ENCODE results near the gene MARS1. TPM values are rescaled to one million over a fixed set of nuclear protein-coding genes. Genes with fewer than 3 reads are reported as not detected.

Gene MARS1
- total RNA-seq, 2 experiments from 2014 or later = 283 to 384 TPM

DNA sequence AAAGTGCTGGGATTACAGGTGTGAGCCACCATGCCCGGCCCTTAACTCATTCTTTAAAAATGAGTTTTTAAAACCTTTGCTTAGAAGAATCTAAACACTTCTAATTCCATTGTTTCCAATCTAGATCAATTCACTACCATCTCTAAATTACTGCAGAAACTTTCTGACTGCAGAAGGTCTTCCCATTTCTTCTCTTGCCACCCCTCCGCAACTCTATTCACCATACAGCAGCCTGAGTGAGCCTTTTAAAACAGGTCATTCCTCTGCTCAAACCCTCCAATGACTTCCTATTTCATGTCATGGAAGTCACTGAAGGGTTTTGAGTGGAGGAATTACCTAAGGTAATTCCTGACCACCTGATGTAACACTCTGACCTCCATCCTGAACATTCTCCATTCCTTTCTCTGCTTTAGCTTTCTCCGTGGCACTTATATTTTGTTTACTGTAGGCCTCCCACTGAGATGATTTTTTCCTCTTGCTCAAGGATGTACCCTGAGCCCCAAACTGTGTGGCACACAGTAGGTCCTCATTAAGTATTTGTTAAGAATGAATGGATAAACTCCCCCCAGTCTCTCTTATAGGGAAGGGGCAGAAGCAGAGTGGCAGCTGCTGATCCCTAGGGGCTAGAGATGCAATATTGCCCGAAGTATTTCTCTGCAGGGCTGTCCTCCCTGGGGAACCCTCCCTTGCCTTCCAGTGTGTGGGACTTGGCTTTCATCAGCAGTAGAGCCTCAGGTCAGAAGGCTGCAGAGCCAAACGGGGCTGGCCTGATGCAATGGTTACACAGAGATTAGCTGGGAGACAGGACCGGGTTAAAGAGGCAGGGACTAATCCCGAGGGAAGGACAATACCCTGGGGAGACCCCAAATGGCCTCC, 31.3 kb downstream of the MARS1 start:
- peaks cover 47% of the 10 kb centered on the region for H3K4me1 Mint-ChIP-seq

DNA sequence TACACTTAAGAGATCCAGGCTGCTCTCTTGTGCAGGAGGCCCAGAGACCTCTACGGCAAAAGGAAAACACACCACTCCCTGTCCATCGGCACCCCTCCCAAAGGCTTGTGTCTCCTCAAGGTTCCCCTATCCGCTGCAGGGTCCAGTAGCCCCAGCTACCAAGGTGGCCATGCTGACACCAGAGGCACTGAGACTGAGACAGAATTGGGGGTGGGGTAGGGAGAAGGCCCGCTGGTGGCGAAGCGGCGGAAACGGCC, 31.9 kb downstream of the MARS1 start:
- Mint-ChIP-seq H3K27ac (peak overlapping the region; percentile 100), H3K9me3 (ENCODE audit: low read depth) (no peaks in the 10 kb centered on the region), H3K4me1 (peaks cover 52% of the 10 kb centered on the region), H3K27me3 (no peaks in the 10 kb centered on the region), H3K36me3 (peaks cover 53% of the 10 kb centered on the region), H3K4me3 (peak overlapping the region; percentile 93)
- CTCF ChIA-PET = interaction anchor here (1.0 to 2.7 kb wide), 4 partner anchors 23 to 61 kb away, joined by 3 to 10 read pairs (median 4); partner anchors contain the start of genes DCTN2 and GLI1
- DNase-seq (no peak), ATAC-seq (peak; percentile 1)

More for the DNA sequence above, 31.3 kb downstream of the MARS1 start:
- CTCF ChIA-PET = interaction anchor here (0.8 to 2.7 kb wide), 4 partner anchors 22 to 60 kb away, joined by 3 to 10 read pairs (median 3); partner anchors contain the start of genes GLI1 and MARS1
- Mint-ChIP-seq H3K36me3 (peaks cover 54% of the 10 kb centered on the region), H3K9me3 (ENCODE audit: low read depth) (no peaks in the 10 kb centered on the region), H3K27ac (peak overlapping the region; percentile 100), H3K4me3 (peak overlapping the region; percentile 93), H3K27me3 (no peaks in the 10 kb centered on the region)
- no peak for ATAC-seq
- peak; percentile 56 for DNase-seq

DNA sequence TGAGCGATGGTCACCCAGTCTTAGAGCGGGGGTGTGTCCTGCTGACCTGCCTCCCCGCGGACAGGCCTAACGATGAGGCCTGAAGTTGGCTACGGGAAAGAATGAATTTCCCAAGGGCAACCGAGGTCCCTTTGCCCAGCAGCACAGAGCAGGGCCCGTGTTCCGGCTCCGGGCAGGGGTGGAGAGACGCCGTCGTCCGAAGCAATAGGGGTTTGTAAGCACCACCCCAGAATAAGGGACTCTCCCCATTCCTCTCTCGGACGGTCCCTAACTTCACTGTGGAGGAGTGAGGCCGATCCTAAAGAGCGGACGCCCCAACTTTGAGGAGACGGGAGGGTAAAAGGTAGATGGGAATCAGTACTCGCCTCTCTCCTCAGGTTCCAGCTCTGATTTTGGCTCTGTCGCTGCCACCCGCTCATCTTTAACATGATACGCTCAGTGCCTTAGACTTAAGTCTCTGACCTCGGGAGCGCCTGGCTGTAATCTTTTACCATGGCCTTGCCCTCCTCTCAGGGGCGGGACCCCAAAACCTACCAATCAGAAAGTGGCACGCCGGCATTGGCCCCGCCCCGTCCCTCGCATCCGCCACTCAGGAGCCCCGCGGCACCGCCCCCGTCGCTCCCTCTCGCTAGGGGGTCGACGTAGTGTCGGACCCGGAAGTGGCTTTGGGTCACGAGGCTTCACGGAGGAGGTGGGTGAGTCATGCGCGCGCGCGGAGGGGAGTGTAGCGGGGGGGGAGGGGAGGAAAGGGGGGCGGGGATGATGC, 32.4 kb downstream of the MARS1 start, which contains the start of gene DDIT3:
DDIT3 (minus strand) TSS at position 462 of the 766 bp plus-strand sequence. CDS start 3,108 bp downstream, outside the sequence.
- Mint-ChIP-seq H3K27me3 (no peaks in the 10 kb centered on the region), H3K9me3 (ENCODE audit: low read depth) (no peaks in the 10 kb centered on the region), H3K27ac (peak within 1 kb of the TSS; percentile 100), H3K36me3 (peaks cover 48% of the 10 kb centered on the region), H3K4me1 (peaks cover 55% of the 10 kb centered on the region), H3K4me3 (peak within 1 kb of the TSS; percentile 93)
- DNase-seq (peak; percentile 100), ATAC-seq (peak; percentile 73)
- CTCF ChIA-PET = interaction anchor here (1.0 to 2.7 kb wide), 7 partner anchors 23 to 91 kb away, joined by 3 to 10 read pairs (median 3); partner anchors contain the start of genes ARHGEF25, DCTN2 and GLI1

DNA sequence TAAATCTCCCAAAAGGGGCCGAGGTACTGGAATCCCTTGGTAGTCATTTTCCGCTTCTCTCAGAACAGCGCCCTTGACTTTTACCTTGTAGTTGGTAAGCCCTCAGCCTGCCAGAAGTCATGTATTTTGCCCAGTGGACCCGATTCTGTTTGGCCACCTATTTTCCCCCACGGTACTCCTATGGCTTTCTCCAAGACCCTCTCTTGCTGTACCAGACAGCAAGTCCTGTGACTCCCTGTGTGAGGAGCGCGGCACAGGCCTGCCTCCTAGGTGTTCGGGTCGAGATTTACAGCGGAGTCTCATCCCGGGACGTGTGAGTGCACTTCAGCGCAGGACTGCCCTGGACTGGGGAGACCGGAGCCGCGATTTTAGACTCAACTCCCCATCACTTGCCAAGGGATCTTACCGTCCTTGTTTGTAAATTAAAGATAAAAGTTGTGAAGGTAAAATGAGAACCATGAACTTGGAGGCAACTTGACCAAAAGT, 33.7 kb downstream of the MARS1 start:
- DNase-seq (peak; percentile 64), ATAC-seq (no peak)
- no peaks in the 10 kb centered on the region for H3K27me3 Mint-ChIP-seq
- peaks cover 35% of the 10 kb centered on the region for H3K36me3 Mint-ChIP-seq
- peak overlapping the region; percentile 100 for H3K27ac Mint-ChIP-seq
- H3K9me3 Mint-ChIP-seq (ENCODE audit: low read depth) = no peaks in the 10 kb centered on the region
- H3K4me3 Mint-ChIP-seq = peak overlapping the region; percentile 76
- peaks cover 52% of the 10 kb centered on the region for H3K4me1 Mint-ChIP-seq
- CTCF ChIA-PET = interaction anchor here (1.1 to 2.7 kb wide), 4 partner anchors 25 to 63 kb away, joined by 3 to 10 read pairs (median 5); partner anchors contain the start of genes DCTN2 and GLI1

DNA sequence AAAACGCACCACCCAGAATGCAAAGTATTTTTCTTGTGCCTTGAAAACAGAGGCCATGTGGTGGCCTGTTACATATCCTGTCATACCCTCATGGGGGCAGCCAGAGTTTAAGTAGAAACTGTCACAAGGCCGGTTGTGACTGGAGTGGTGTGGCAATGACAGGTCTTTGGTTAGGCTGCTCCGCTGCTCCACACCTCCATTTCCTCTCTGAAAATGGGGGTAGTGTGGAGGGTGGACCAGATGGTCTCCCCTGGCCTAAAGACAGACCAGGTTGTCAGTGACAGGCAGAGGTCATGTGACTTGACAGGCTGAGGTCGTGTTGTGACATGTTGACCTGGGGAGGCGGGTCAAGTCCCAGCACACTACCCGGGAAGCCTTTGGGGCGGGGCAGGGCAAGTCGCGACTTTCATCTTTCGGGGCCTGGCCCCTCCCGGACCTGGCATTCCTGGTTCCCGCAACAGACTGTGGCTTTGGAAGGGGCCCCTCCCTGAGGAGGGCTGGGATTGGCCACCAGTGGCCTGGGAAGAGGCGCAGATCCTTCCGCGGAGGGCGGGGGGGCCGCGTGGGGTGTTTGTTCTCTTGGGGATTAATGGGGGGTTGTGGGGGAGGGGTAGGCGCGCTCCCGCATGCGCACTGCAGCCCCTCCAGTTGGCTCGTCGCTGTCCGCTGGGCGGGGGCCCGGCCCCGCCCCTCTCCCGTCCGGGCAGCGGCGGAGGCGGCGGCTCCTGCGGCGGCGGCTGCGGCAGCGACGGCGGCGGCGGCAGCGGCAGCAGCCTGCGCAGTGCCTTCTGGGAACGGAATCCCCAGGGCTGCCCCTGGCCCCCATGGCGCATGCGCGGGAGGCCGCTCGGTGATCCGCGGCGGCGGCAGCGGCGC, 34.4 kb downstream of the MARS1 start, which contains the start of gene MBD6:
MBD6 (plus strand) TSS at position 814 of the 876 bp plus-strand sequence. CDS start 1,480 bp downstream, outside the sequence.
- Mint-ChIP-seq H3K27ac (peak within 1 kb of the TSS; percentile 100), H3K36me3 (peaks cover 31% of the 10 kb centered on the region), H3K27me3 (no peaks in the 10 kb centered on the region), H3K4me3 (peak within 1 kb of the TSS; percentile 92), H3K9me3 (ENCODE audit: low read depth) (no peaks in the 10 kb centered on the region), H3K4me1 (peaks cover 50% of the 10 kb centered on the region)
- CTCF ChIA-PET = no interaction called here
- ATAC-seq (peak; percentile 50), DNase-seq (peak; percentile 94)

DNA sequence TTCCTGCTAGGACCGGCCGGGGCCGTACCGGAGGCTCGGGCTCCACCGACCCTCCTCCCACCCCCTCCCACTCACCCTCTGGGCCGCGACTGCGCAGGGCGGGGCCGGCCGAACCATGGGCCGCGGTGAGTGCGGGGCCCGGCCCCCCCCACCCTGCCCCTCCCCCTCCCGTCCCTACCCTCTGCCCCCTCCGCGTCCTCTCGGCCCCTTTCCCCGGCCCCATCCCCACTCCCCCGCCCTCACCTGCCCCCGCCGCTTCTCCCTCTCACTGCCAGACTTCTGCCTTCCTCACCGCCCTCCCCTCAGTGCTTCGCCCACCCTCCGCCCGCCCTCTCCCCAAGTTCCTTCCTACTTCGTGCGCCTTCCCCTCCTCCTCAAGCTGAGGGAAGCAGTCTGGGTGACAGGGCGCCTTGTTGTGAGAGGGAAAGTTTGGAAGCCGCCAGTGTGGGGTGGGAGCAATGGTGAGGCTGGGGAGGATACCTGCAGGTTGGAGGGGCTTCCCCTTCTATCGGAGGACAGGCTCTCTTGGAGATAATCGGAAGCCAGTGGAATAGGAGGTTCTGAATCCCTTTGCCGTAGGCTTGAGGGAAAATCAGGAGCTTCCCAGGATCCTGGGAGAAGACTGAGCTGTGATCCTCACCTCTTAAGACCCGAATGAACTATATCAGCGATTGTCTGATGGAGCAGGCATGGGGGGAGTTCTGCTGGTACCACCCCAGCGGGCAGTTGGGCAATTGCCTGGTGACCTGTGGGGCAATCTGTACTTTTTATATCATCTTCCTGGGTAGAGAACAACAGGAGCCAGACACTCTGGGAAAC, 35.2 kb downstream of the MARS1 start:
- DNase-seq (peak; percentile 68), ATAC-seq (no peak)
- peak overlapping the region; percentile 91 for H3K27ac Mint-ChIP-seq
- no peaks in the 10 kb centered on the region for H3K9me3 Mint-ChIP-seq (ENCODE audit: low read depth)
- H3K27me3 Mint-ChIP-seq = no peaks in the 10 kb centered on the region
- CTCF ChIA-PET = interaction anchor here (1.2 to 2.4 kb wide), 6 partner anchors 24 to 96 kb away, joined by 3 to 13 read pairs (median 6); partner anchors contain the start of genes DCTN2 and GLI1
- peak overlapping the region; percentile 92 for H3K4me3 Mint-ChIP-seq
- peaks cover 46% of the 10 kb centered on the region for H3K4me1 Mint-ChIP-seq
- peaks cover 28% of the 10 kb centered on the region for H3K36me3 Mint-ChIP-seq

DNA sequence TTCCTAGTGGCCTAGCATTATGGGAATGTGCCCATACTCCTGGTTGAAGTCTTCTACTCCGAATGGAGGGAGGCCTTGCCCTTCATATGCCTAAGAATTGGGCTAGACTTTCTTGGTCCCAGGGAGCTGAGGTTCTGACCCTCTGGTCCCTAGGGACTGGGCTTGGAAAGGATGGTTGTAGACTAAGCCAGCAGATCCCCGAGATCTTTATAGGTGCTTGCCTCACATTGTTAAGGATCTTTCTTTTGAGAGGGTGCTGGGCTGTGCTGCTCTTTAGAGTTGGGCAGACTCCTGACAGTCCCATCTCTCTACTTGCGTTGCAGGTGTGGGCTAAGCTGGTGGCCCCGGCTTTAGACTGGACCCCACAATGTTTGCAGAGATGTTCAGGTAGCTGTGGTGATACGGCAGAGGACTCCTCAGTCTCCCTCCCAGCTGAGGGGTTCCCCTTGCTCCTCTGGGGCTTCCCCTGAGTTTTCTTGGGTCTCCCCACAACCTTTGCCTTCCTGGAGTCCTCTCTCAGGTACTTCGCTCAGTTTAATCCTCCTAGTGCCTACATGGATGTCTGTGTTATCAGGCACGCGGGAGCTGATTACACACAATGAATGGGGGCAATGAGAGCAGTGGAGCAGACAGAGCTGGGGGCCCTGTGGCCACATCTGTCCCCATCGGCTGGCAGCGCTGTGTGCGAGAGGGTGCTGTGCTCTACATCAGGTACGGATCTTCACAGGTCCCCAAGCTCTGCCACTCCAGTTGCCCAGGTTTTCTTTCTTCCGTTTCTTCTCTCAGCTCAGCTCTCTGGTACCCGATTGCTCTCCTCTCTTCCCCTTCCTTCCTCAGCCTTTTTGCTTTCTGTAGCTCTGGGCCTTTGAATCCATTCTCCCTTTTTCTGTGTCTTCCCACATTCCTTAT, 36.1 kb downstream of the MARS1 start:
- ATAC-seq (no peak), DNase-seq (no peak)
- CTCF ChIA-PET = interaction anchor here (0.9 to 2.4 kb wide), 10 partner anchors 20 to 97 kb away, joined by 3 to 13 read pairs (median 4); partner anchors contain the start of genes ARHGAP9, DCTN2 and GLI1
- H3K4me1 Mint-ChIP-seq = peaks cover 38% of the 10 kb centered on the region
- H3K9me3 Mint-ChIP-seq (ENCODE audit: low read depth) = no peaks in the 10 kb centered on the region
- peak overlapping the region; percentile 92 for H3K4me3 Mint-ChIP-seq
- H3K36me3 Mint-ChIP-seq = peaks cover 28% of the 10 kb centered on the region
- peak overlapping the region; percentile 91 for H3K27ac Mint-ChIP-seq
- no peaks in the 10 kb centered on the region for H3K27me3 Mint-ChIP-seq

DNA sequence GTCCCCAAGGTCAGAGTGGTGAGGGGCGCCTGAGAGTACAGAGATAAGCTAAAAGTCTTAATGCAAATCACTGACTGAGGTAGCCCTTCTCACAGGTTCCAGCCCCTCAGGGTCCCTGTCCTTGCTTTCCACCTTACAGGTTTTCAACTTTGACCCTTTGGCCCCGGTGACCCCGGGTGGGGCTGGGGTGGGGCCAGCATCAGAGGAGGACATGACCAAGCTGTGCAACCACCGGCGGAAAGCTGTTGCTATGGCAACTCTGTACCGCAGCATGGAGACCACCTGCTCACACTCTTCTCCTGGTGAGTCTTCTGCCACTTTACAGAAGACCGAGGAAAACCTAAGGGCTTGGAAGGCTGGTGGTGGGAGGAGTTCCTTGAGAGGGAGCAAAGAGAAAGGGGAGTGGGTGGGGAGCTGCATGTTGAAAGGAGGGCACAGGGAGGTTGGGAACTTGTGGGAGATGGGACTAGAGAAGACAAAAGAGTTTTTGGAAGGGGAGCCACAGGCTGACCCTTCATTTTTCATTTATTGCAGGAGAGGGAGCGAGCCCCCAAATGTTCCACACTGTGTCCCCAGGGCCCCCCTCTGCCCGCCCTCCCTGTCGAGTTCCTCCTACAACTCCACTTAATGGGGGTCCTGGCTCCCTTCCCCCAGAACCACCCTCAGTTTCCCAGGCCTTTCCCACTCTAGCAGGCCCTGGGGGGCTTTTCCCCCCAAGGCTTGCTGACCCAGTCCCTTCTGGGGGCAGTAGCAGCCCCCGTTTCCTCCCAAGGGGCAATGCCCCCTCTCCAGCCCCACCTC, 37.1 kb downstream of the MARS1 start:
- H3K9me3 Mint-ChIP-seq (ENCODE audit: low read depth) = no peaks in the 10 kb centered on the region
- CTCF ChIA-PET = interaction anchor here (0.9 to 2.4 kb wide), 6 partner anchors 19 to 96 kb away, joined by 3 to 13 read pairs (median 6); partner anchors contain the start of genes ARHGAP9, DCTN2 and GLI1
- no peaks in the 10 kb centered on the region for H3K27me3 Mint-ChIP-seq
- peaks cover 33% of the 10 kb centered on the region for H3K4me1 Mint-ChIP-seq
- H3K36me3 Mint-ChIP-seq = peaks cover 23% of the 10 kb centered on the region
- ATAC-seq = no peak
- no peak overlapping the region for H3K4me3 Mint-ChIP-seq
- no peak for DNase-seq
- H3K27ac Mint-ChIP-seq = peak overlapping the region; percentile 32

DNA sequence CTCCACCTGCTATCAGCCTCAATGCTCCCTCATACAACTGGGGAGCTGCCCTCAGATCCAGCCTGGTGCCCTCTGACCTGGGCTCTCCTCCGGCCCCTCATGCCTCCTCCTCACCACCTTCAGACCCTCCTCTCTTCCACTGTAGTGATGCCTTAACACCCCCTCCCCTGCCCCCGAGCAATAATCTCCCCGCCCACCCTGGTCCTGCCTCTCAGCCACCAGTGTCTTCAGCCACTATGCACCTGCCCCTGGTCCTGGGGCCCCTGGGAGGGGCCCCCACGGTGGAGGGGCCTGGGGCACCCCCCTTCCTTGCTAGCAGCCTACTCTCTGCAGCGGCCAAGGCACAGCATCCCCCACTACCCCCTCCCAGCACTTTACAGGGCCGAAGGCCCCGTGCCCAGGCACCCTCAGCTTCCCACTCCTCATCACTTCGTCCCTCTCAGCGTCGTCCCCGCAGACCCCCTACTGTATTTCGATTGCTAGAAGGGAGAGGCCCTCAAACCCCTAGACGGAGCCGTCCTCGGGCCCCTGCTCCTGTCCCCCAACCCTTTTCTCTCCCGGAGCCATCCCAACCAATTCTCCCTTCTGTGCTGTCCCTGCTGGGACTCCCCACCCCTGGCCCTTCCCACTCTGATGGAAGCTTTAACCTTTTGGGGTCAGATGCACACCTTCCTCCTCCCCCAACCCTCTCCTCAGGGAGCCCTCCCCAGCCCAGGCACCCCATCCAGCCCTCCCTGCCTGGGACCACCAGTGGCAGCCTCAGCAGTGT, 37.9 kb downstream of the MARS1 start:
- Mint-ChIP-seq H3K4me1 (peaks cover 32% of the 10 kb centered on the region), H3K36me3 (peaks cover 24% of the 10 kb centered on the region), H3K27me3 (no peaks in the 10 kb centered on the region), H3K4me3 (no peak overlapping the region), H3K9me3 (ENCODE audit: low read depth) (no peaks in the 10 kb centered on the region), H3K27ac (no peak overlapping the region)
- ATAC-seq (no peak), DNase-seq (no peak)
- CTCF ChIA-PET = no interaction called here
